DOHH2 (cell line): Measurements from ENCODE around the gene PPIB.

Source experiments
- EZH2phosphoT487 ChIP-seq: fragments of 200-600 bp; sonication (generic); IDR thresholded peaks from 2 replicates; pipeline ENCODE4 v1.6.1; 2017; ENCODE audit warnings: borderline replicate concordance, mild to moderate bottlenecking, antibody characterized with exemption, low read length, moderate library complexity, mixed read lengths
- TF ChIP-seq, protein P1 (sequence below): fragments of 200-600 bp; sonication (generic); IDR thresholded peaks from one replicate; pipeline ENCODE4 v1.5.1; 2014; ENCODE audit warnings: antibody characterized with exemption, mild to moderate bottlenecking, low read depth, low read length; ENCODE audit not compliant: poor library complexity, severe bottlenecking

DNA sequence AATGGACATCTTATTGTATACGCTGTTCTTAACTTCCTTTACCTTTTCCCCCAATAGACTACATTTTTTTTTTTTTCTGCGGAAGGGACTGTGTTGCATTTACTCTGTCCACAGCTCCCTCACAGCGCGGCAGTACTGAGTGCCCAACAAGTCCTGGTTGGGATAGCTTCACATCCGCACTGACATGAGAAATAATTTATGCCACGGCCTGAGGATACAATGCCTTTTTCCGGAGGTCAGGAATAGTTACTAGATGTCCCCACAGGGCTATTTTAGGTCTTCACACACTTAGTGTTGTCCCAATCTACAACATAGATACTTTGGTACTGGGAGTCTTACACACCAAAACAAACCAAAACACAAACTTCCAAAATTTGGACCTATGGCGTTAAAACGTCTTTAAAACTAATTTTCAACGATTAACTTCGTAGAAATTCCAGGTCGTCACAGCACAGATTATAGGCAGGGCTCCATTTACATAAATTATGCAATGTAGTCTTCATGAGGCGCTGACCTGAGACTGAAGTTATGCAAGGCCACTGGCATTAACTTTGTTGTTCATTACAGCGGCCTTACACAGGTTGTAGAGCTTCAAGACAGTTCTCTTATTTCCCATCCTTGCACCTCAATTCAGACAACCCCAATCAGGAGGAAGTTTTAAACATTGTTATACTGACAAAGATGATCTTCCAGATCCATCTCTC, 989 bp upstream of the PPIB start:
- TF ChIP-seq EZH2phosphoT487, result no peak
- TF ChIP-seq, protein P1, sequence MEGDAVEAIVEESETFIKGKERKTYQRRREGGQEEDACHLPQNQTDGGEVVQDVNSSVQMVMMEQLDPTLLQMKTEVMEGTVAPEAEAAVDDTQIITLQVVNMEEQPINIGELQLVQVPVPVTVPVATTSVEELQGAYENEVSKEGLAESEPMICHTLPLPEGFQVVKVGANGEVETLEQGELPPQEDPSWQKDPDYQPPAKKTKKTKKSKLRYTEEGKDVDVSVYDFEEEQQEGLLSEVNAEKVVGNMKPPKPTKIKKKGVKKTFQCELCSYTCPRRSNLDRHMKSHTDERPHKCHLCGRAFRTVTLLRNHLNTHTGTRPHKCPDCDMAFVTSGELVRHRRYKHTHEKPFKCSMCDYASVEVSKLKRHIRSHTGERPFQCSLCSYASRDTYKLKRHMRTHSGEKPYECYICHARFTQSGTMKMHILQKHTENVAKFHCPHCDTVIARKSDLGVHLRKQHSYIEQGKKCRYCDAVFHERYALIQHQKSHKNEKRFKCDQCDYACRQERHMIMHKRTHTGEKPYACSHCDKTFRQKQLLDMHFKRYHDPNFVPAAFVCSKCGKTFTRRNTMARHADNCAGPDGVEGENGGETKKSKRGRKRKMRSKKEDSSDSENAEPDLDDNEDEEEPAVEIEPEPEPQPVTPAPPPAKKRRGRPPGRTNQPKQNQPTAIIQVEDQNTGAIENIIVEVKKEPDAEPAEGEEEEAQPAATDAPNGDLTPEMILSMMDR, result no peak
